Esophagus muscularis mucosa (tissue), 4 donors: ENCODE results near the gene NTRK3. TPM values are rescaled to one million over a fixed set of nuclear protein-coding genes. Genes with fewer than 3 reads are reported as not detected.

Source experiments
- DNase-seq: peaks from one replicate; pipeline ENCODE4 v3.0.0-alpha.2; 2017; ENCODE audit errors: extremely low spot score
- H3K27ac ChIP-seq, 4 donors: fragments of 200-600 bp; sonication (generic); replicated peaks in 1 of 4; 1 replicate in 3 of 4; 2 replicates in 1 of 4; pipeline ENCODE4 v1.5.1; 2016 to 2019; ENCODE audit warnings: mild to moderate bottlenecking in 1 of 4
- H3K27me3 ChIP-seq, 4 donors: fragments of 200-600 bp; sonication (generic); one replicate each; pipeline versions ENCODE4 v1.5.1 to v1.6.0; 2016 to 2019
- H3K36me3 ChIP-seq, 4 donors: fragments of 200-600 bp; sonication (generic); one replicate each; pipeline ENCODE4 v1.5.1; 2016 to 2019
- H3K4me1 ChIP-seq, 4 donors: fragments of 200-600 bp; sonication (generic); one replicate each; pipeline ENCODE4 v1.5.1; 2016 to 2019
- H3K4me3 ChIP-seq, 4 donors: fragments of 200-600 bp; sonication (generic); 1 replicate in 2 of 4; 2 replicates in 2 of 4; pipeline ENCODE4 v1.5.1; 2016 to 2019; ENCODE audit warnings: mild to moderate bottlenecking in 4 of 4, moderate library complexity in 1 of 4
- H3K9me3 ChIP-seq, 4 donors: fragments of 200-600 bp; sonication (generic); 1 replicate in 3 of 4; 2 replicates in 1 of 4; pipeline ENCODE4 v1.5.1; 2016 to 2019
- EP300 ChIP-seq: sonication (generic); formaldehyde crosslinking; IDR thresholded peaks from one replicate; pipeline ENCODE4 v1.6.1; 2017; ENCODE audit warnings: antibody characterized with exemption
- POLR2A ChIP-seq: fragments of 450-650 bp; IDR thresholded peaks from one replicate; pipeline ENCODE4 v1.6.1; 2017; ENCODE audit warnings: antibody characterized with exemption, moderate library complexity, mild to moderate bottlenecking, low read depth
- POLR2AphosphoS5 ChIP-seq, 2 donors: sonication (generic); formaldehyde crosslinking; IDR thresholded peaks; one replicate each; pipeline ENCODE4 v1.6.1; 2017; ENCODE audit warnings: antibody characterized with exemption in 2 of 2
- WGBS: methylation state at CpG from one replicate; pipeline ENCODE4 v1.1.5; 2018; 5-methylcytosine and 5-hydroxymethylcytosine counted together
- intact Hi-C: fragments of 100-400 bp; cut with DNase I; formaldehyde crosslinking; loops from one replicate; pipeline ENCODE4 v1.15.1; 2023
- total RNA-seq, 4 donors: library from RNA; depleted of rRNA; stranded (reverse); fragments of >200 nt; gene quantifications; one replicate each; pipeline versions ENCODE4 v1.1.0 to v1.2.1, GENCODE V29; 2016
- TF ChIP-seq, protein P1 (sequence below), 3 experiments: fragments of 200-600 bp in 2 of 3; fragments of 450-650 bp in 1 of 3; sonication (generic) in 2 of 3; IDR thresholded peaks; one replicate each; pipeline ENCODE4 v1.5.1; 2017 to 2019; ENCODE audit warnings: antibody characterized with exemption in 3 of 3, mild to moderate bottlenecking in 2 of 3, moderate library complexity in 1 of 3

Gene NTRK3
- total RNA-seq, 4 donors from 2014 or later: 1.7 to 6.3 (median 3.0) TPM

DNA sequence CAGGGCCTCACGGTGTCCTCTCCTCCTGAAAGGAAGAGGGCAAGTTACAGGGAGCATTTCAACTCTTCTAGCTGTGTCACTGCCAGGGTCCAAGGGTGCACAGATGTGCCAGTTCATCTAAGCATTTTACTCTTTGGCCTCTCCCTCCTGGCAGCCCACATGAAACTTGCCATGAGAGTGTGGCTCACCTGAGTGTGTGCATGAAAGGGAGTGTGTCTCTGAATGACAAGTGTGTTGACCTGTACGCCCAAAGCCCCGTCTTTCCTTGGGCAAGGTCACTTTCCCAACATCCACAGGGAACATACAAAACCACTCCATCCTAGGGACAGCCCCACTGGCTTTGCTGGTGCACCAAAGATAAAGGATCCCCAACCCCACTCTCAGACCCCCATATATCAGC lies 280.0 kb downstream of the NTRK3 start:
- TF ChIP-seq POLR2AphosphoS5 (IDR thresholded peaks at IDR 0.05) (no peak), POLR2A (no peak), EP300 (no peak)
- no peak for DNase-seq
- Histone ChIP-seq H3K4me1 (peaks cover 0 to 1% (median 0%) of the 10 kb centered on the region in 4 donors), H3K27me3 (no peaks in the 10 kb centered on the region), H3K36me3 (no peaks in the 10 kb centered on the region), H3K9me3 (no peaks in the 10 kb centered on the region), H3K4me3 (no peak overlapping the region), H3K27ac (no peak overlapping the region)
- intact Hi-C loops: no loop called here
- 84% methylated on average over 3 of the region's 3 CpGs for WGBS

DNA sequence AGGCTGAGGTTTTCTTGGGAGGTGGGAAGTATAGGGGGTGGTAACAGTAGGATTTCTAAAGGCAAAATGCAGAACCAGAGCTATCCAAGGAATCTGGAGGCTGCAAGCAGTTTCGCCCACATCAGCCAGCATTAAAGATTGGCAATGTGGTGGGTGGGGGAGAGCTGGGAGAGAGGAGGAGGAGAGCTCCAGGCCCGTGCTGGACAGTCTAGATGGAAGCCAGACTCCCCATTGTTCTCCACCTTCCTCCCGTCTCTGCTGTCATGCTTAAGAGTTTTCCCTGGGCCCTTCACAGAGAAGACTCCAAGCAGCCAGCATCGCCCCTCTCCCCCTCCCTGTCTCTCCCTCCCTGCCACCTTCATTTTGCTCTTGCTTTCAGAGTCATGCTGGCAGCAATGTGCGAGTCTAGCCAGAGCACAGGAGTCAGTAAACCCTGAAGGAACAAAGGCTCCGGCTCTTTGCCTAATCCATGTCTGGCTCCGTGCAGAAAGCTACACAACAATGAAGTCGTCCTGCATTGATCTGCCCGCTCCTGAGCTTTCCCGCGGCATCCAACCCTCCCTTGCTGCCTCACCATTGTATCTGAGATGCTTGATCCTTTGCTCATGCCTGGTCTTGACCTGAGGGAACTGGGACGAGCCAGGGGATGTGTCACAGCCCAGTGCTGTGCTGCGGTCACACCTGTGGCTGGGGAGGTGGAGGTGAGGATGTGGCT lies 282.9 kb downstream of the NTRK3 start:
- DNase-seq: no peak
- 71% methylated on average over 13 of the region's 13 CpGs for WGBS
- intact Hi-C loops: no loop called here
- Histone ChIP-seq H3K4me1 (no peaks in the 10 kb centered on the region), H3K27me3 (no peaks in the 10 kb centered on the region), H3K9me3 (no peaks in the 10 kb centered on the region), H3K36me3 (no peaks in the 10 kb centered on the region), H3K27ac (no peak overlapping the region), H3K4me3 (no peak overlapping the region)
- TF ChIP-seq POLR2A (no peak), POLR2AphosphoS5 (IDR thresholded peaks at IDR 0.05) (no peak), EP300 (no peak)
- TF ChIP-seq, protein P1, sequence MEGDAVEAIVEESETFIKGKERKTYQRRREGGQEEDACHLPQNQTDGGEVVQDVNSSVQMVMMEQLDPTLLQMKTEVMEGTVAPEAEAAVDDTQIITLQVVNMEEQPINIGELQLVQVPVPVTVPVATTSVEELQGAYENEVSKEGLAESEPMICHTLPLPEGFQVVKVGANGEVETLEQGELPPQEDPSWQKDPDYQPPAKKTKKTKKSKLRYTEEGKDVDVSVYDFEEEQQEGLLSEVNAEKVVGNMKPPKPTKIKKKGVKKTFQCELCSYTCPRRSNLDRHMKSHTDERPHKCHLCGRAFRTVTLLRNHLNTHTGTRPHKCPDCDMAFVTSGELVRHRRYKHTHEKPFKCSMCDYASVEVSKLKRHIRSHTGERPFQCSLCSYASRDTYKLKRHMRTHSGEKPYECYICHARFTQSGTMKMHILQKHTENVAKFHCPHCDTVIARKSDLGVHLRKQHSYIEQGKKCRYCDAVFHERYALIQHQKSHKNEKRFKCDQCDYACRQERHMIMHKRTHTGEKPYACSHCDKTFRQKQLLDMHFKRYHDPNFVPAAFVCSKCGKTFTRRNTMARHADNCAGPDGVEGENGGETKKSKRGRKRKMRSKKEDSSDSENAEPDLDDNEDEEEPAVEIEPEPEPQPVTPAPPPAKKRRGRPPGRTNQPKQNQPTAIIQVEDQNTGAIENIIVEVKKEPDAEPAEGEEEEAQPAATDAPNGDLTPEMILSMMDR (IDR thresholded peaks at IDR 0.05): no peak

DNA sequence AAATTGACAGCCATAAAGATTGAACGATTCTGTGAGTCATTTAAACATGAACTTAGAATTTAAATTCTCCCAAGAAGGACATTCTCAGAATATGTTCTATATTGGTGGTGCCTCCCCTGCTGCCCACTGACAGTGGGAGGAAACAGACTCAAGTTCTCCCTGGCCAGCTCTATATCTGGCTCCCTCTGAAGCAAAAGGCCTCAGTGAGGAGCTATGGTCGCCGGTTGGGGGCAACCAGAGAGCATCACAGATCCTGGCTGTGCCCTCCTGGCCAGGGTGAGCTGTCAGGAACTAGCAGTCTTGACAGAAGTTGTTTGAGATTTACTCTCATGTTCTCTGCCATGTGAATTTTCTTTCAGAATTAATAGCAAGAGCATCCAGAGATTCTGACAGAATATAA lies 285.5 kb downstream of the NTRK3 start:
- TF ChIP-seq POLR2A (no peak), POLR2AphosphoS5 (IDR thresholded peaks at IDR 0.05) (no peak), EP300 (no peak)
- TF ChIP-seq, protein P1 (IDR thresholded peaks at IDR 0.05): no peak
- no peaks in the 10 kb centered on the region for H3K9me3 ChIP-seq
- no peak for DNase-seq
- H3K27me3 ChIP-seq: no peaks in the 10 kb centered on the region
- H3K4me1 ChIP-seq: no peaks in the 10 kb centered on the region
- H3K4me3 ChIP-seq: no peak overlapping the region
- intact Hi-C loops: no loop called here
- H3K27ac ChIP-seq: no peak overlapping the region
- WGBS: 83% methylated on average over 1 of the region's 3 CpGs
- H3K36me3 ChIP-seq: no peaks in the 10 kb centered on the region

DNA sequence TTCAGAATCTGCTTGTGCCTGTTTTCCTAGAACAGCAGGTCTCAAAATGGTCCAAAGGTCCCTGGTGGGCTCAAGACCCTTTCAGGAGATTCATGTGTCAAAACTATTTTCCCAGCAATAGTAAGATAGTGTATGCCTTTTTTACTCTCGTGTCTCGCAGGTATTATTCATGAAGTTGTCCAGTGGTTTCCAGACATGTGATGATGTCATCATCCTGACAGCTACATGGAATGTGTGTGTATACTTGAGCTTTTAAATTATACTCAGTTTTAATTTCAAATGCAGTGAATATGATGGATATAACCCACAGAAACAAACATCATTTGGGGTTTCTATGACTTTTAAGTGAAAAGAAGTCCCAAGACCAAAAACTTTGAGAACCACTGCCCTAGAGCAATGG lies 288.6 kb downstream of the NTRK3 start:
- TF ChIP-seq, protein P1 (IDR thresholded peaks at IDR 0.05): no peak
- no peak for TF ChIP-seq POLR2AphosphoS5 (IDR thresholded peaks at IDR 0.05)
- no peak for TF ChIP-seq POLR2A
- TF ChIP-seq EP300: no peak
- 77% methylated on average over 2 of the region's 2 CpGs for WGBS
- Histone ChIP-seq H3K4me1 (no peaks in the 10 kb centered on the region), H3K36me3 (no peaks in the 10 kb centered on the region), H3K27me3 (no peaks in the 10 kb centered on the region), H3K9me3 (no peaks in the 10 kb centered on the region), H3K4me3 (no peak overlapping the region), H3K27ac (no peak overlapping the region)
- intact Hi-C loops: no loop called here
- DNase-seq: no peak

DNA sequence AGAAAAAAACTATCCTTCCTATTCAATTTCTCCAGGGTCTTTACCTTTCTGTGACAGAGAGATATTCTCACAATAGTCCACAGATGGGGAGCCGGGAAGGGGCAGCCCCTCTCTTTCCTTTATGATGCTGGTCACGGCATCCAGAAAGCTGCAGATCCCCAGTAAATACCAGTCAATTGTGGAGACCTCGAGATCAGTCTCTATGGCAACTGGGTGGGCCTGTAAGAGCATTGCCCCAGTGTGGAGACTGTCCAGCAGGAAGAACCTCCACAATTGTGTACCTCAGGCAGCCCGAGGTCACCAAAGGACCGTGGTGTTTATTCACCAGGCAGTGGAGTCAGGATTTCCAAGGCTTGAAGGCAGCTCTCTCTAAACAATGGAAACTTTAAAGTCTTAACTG lies 291.2 kb downstream of the NTRK3 start:
- TF ChIP-seq, protein P1 (IDR thresholded peaks at IDR 0.05): no peak
- TF ChIP-seq EP300 (no peak), POLR2A (no peak), POLR2AphosphoS5 (IDR thresholded peaks at IDR 0.05) (no peak)
- WGBS: 83% methylated on average over 5 of the region's 5 CpGs
- Histone ChIP-seq H3K4me3 (no peak overlapping the region), H3K27ac (no peak overlapping the region), H3K9me3 (no peaks in the 10 kb centered on the region), H3K4me1 (no peaks in the 10 kb centered on the region), H3K36me3 (no peaks in the 10 kb centered on the region), H3K27me3 (no peaks in the 10 kb centered on the region)
- no peak for DNase-seq
- intact Hi-C loops: no loop called here
